Activated CD8-positive, alpha-beta T cell treated with anti-CD3 and anti-CD28 coated beads for 36 hours (primary cell): Measurements from ENCODE around the gene EML3. TPM values are rescaled to one million over a fixed set of nuclear protein-coding genes. Genes with fewer than 3 reads are reported as not detected.

Experiments used
- ATAC-seq: fragments of 200-7000 bp; cut with Tn5 transposase; one replicate; pipeline ENCODE4 v1.10.0; 2021; ENCODE audit warnings: mild to moderate bottlenecking, moderate library complexity
- CTCF ChIA-PET: fragments of 350-600 bp; sonication (Branson Sonifier 250); formaldehyde crosslinking; loops from one replicate; lab custom pipeline; 2021; ENCODE audit warnings: antibody characterized with exemption; lab: Charles Lee
- POLR2A ChIA-PET: fragments of 350-600 bp; sonication (Branson Sonifier 250); formaldehyde crosslinking; loops from one replicate; lab custom pipeline; 2021; ENCODE audit warnings: antibody characterized with exemption; lab: Charles Lee
- DNase-seq: peaks from one replicate; pipeline ENCODE4 v3.0.0-alpha.2; 2020
- H3K27ac Mint-ChIP-seq: one replicate; pipeline ENCODE4 v1.8.0; 2021; ENCODE audit warnings: mild to moderate bottlenecking, mixed read lengths
- H3K27me3 Mint-ChIP-seq: one replicate; pipeline ENCODE4 v1.8.0; 2021; ENCODE audit warnings: mixed read lengths
- H3K36me3 Mint-ChIP-seq: one replicate; pipeline ENCODE4 v1.8.0; 2021; ENCODE audit warnings: low read depth, mixed read lengths
- H3K4me1 Mint-ChIP-seq: one replicate; pipeline ENCODE4 v1.8.0; 2021; ENCODE audit warnings: low read depth, mixed read lengths
- H3K4me3 Mint-ChIP-seq: one replicate; pipeline ENCODE4 v1.8.0; 2021; ENCODE audit warnings: mild to moderate bottlenecking, moderate library complexity, mixed read lengths
- H3K9me3 Mint-ChIP-seq: one replicate; pipeline ENCODE4 v1.8.0; 2021; ENCODE audit warnings: mixed read lengths
- CTCF ChIP-seq: fragments of 200-600 bp; IDR thresholded peaks from one replicate; pipeline ENCODE4 v1.8.0; 2022; ENCODE audit warnings: antibody characterized with exemption, mild to moderate bottlenecking
- intact Hi-C: fragments of 100-400 bp; cut with micrococcal nuclease; formaldehyde crosslinking; loops from one replicate; pipeline ENCODE4 v1.10.0; 2022
- microRNA-seq: library from miRNA; unstranded; fragments of <30 nt; microRNA quantifications from one replicate; pipeline ENCODE4 v1.2.0, GENCODE V29; 2022; ENCODE audit warnings: borderline microRNAs expressed, borderline replicate concordance
- total RNA-seq, 2 experiments: library from RNA; stranded (reverse); gene quantifications; one replicate each; pipeline ENCODE4 v1.2.3, GENCODE V29; 2021

Gene EML3
- total RNA-seq, 2 experiments from 2014 or later = 115 to 120 TPM

GRCh38 chr11:62553839-62554361 lies 58.7 kb downstream of the EML3 start:
- ATAC-seq (no peak), DNase-seq (no peak)
- ChIA-PET CTCF (interaction anchor here (1.0 to 8.1 kb wide), 4 partner anchors 10 to 159 kb away, joined by 3 to 97 read pairs (median 32); no protein-coding TSS in a partner anchor), POLR2A (interaction anchor here (1.0 to 14.2 kb wide), 9 partner anchors 9 to 302 kb away, joined by 3 to 156 read pairs (median 5); partner anchors contain the start of genes BSCL2, C11orf98, CSKMT and EEF1G)
- H3K27me3 Mint-ChIP-seq = no peaks in the 10 kb centered on the region
- TF ChIP-seq CTCF = no peak
- H3K9me3 Mint-ChIP-seq = no peaks in the 10 kb centered on the region
- H3K27ac Mint-ChIP-seq = peak overlapping the region; percentile 94
- H3K36me3 Mint-ChIP-seq = peaks cover 25% of the 10 kb centered on the region
- intact Hi-C loops = no loop called here
- no peak overlapping the region for H3K4me3 Mint-ChIP-seq
- H3K4me1 Mint-ChIP-seq = peaks cover 82% of the 10 kb centered on the region

- peak overlapping the region; percentile 85 for H3K27ac Mint-ChIP-seq
- H3K4me1 Mint-ChIP-seq = peaks cover 78% of the 10 kb centered on the region
- POLR2A ChIA-PET = interaction anchor here (0.7 to 14.2 kb wide), 9 partner anchors 8 to 302 kb away, joined by 3 to 156 read pairs (median 5); partner anchors contain the start of genes BSCL2, C11orf98, CSKMT and EEF1G
- TF ChIP-seq CTCF = no peak
- peaks cover 20% of the 10 kb centered on the region for H3K36me3 Mint-ChIP-seq
- CTCF ChIA-PET = interaction anchor here (1.0 to 8.1 kb wide), 5 partner anchors 10 to 158 kb away, joined by 4 to 97 read pairs (median 4); no protein-coding TSS in a partner anchor
- intact Hi-C loops = no loop called here
- peak; percentile 54 for DNase-seq
- no peaks in the 10 kb centered on the region for H3K27me3 Mint-ChIP-seq
- no peaks in the 10 kb centered on the region for H3K9me3 Mint-ChIP-seq
- ATAC-seq = peak; percentile 6
- no peak overlapping the region for H3K4me3 Mint-ChIP-seq
These were observed 59.3 kb downstream of the EML3 start for GRCh38 chr11:62553080-62553838.

GRCh38 chr11:62552485-62553079 lies 60.0 kb downstream of the EML3 start:
- no peak overlapping the region for H3K4me3 Mint-ChIP-seq
- peaks cover 83% of the 10 kb centered on the region for H3K4me1 Mint-ChIP-seq
- H3K27me3 Mint-ChIP-seq = peaks cover under 1% of the 10 kb centered on the region
- TF ChIP-seq CTCF = no peak
- ATAC-seq = no peak
- H3K27ac Mint-ChIP-seq = peak overlapping the region; percentile 85
- ChIA-PET POLR2A (interaction anchor here (0.6 to 14.2 kb wide), 11 partner anchors 10 to 289 kb away, joined by 3 to 156 read pairs (median 4); partner anchors contain the start of genes BSCL2, C11orf98, CSKMT and EEF1G), CTCF (interaction anchor here (1.0 to 8.1 kb wide), 7 partner anchors 9 to 157 kb away, joined by 3 to 97 read pairs (median 4); no protein-coding TSS in a partner anchor)
- no peak for DNase-seq
- H3K9me3 Mint-ChIP-seq = no peaks in the 10 kb centered on the region
- intact Hi-C loops = no loop called here
- H3K36me3 Mint-ChIP-seq = peaks cover 16% of the 10 kb centered on the region

Small RNAs within 50 kb of the gene (microRNA-seq; reads per million reads assigned to microRNA genes)
- gene MIR6747 = 0.91 reads per million

Other genes with a start within 250 kb of the EML3 start
- gene SCGB1A1, start 193.7 kb downstream of the EML3 start, total RNA-seq = not detected
- gene AHNAK, start 66.0 kb downstream of the EML3 start, total RNA-seq = 10 to 100 TPM; 41.1 to 43.0 TPM
- 1,000 to 10,000 TPM; 1,925 to 1,979 TPM for gene EEF1G, start 38.9 kb downstream of the EML3 start, total RNA-seq
- 10 to 100 TPM; 34.4 to 38.0 TPM for gene TUT1, start 21.3 kb downstream of the EML3 start, total RNA-seq
- gene MTA2, start 10.9 kb downstream of the EML3 start, total RNA-seq = 100 to 1,000 TPM; 159 to 164 TPM
- gene ROM1, start 482 bp upstream of the EML3 start, total RNA-seq = 1 to 10 TPM in 1 of 2 experiments, under 1 TPM in 1; 0.79 to 1.1 TPM
- 10 to 100 TPM; 59.1 to 61.4 TPM for gene B3GAT3, start 9.2 kb upstream of the EML3 start, total RNA-seq
- gene GANAB, start 33.8 kb upstream of the EML3 start, total RNA-seq = 100 to 1,000 TPM; 205 to 217 TPM
- gene INTS5, start 40.5 kb upstream of the EML3 start, total RNA-seq = 10 to 100 TPM; 30.3 to 31.5 TPM
- 100 to 1,000 TPM; 108 TPM for gene C11orf98, start 52.4 kb upstream of the EML3 start, total RNA-seq
- 10 to 100 TPM; 37.1 to 43.6 TPM for gene CSKMT, start 52.5 kb upstream of the EML3 start, total RNA-seq
- 1 to 10 TPM; 4.7 TPM for gene UQCC3, start 58.9 kb upstream of the EML3 start, total RNA-seq
- 10 to 100 TPM; 12.0 to 12.9 TPM for gene LBHD1, start 59.5 kb upstream of the EML3 start, total RNA-seq
- 100 to 1,000 TPM; 104 to 120 TPM for gene UBXN1, start 66.3 kb upstream of the EML3 start, total RNA-seq
- gene LRRN4CL, start 76.8 kb upstream of the EML3 start, total RNA-seq = not detected
- gene BSCL2, start 94.6 kb upstream of the EML3 start, total RNA-seq = 10 to 100 TPM; 22.1 to 24.1 TPM
- gene GNG3, start 94.9 kb upstream of the EML3 start, total RNA-seq = not detected
- gene HNRNPUL2, start 114.7 kb upstream of the EML3 start, total RNA-seq = 10 to 100 TPM; 54.9 to 58.6 TPM
- 10 to 100 TPM; 33.7 to 37.9 TPM for gene TTC9C, start 115.7 kb upstream of the EML3 start, total RNA-seq
- gene ZBTB3, start 141.4 kb upstream of the EML3 start, total RNA-seq = 10 to 100 TPM in 1 of 2 experiments, 1 to 10 TPM in 1; 9.8 to 11.8 TPM
- gene POLR2G, start 148.8 kb upstream of the EML3 start, total RNA-seq = 100 to 1,000 TPM; 109 to 111 TPM
- 10 to 100 TPM; 13.7 to 16.7 TPM for gene TAF6L, start 158.6 kb upstream of the EML3 start, total RNA-seq
- gene TMEM179B, start 174.6 kb upstream of the EML3 start, total RNA-seq = 10 to 100 TPM; 18.6 to 19.5 TPM
- gene TMEM223, start 179.2 kb upstream of the EML3 start, total RNA-seq = 10 to 100 TPM; 12.3 to 12.7 TPM
- gene NXF1, start 192.7 kb upstream of the EML3 start, total RNA-seq = 10 to 100 TPM; 80.9 to 90.0 TPM
- 10 to 100 TPM; 22.0 to 22.8 TPM for gene STX5, start 219.3 kb upstream of the EML3 start, total RNA-seq
- gene TEX54, start 220.1 kb upstream of the EML3 start, total RNA-seq = not detected
- gene WDR74, start 226.8 kb upstream of the EML3 start, total RNA-seq = 10 to 100 TPM; 96.5 to 99.3 TPM